Pancreas (tissue), 10 donors: ENCODE data around the gene RAB11A. TPM values are rescaled to one million over a fixed set of nuclear protein-coding genes. Genes with fewer than 3 reads are reported as not detected.

Source experiments
- ATAC-seq, 4 donors: fragments of 200-7000 bp; cut with Tn5 transposase; one replicate each; pipeline versions ENCODE4 v1.8.0 to v1.9.1; 2020; ENCODE audit warnings: mild to moderate bottlenecking in 4 of 4, moderate library complexity in 4 of 4
- DNase-seq, 6 donors: peaks; one replicate each; pipeline ENCODE4 v3.0.0-alpha.2; 2020
- FAIRE-seq: peaks from 2 replicates; lab custom pipeline; 2012; peaks lifted over from hg19 to GRCh38; lab: Jason Lieb, UNC
- H3K27ac ChIP-seq, 4 donors: fragments of 200-600 bp; sonication (generic); 1 replicate in 3 of 4; 2 replicates in 1 of 4; pipeline versions ENCODE4 v1.5.0 to v1.8.0; 2020
- H3K27me3 ChIP-seq, 4 donors: fragments of 200-600 bp; one replicate each; pipeline ENCODE4 v1.8.0; 2021
- H3K36me3 ChIP-seq, 3 donors: fragments of 200-600 bp; sonication (generic) in 1 of 3; one replicate each; pipeline versions ENCODE4 v1.5.0 to v1.8.0; 2020 to 2021
- H3K4me1 ChIP-seq, 3 donors: fragments of 200-600 bp; one replicate each; pipeline ENCODE4 v1.8.0; 2021
- H3K4me3 ChIP-seq, 4 donors: fragments of 200-600 bp; sonication (generic) in 2 of 4; one replicate each; pipeline versions ENCODE4 v1.5.0 to v1.8.0; 2020 to 2021
- H3K9me3 ChIP-seq, 4 donors: fragments of 200-600 bp; one replicate each; pipeline ENCODE4 v1.8.0; 2021
- WGBS, 2 donors: extraction: QIAGEN DNeasy Blood & Tissue Kit; methylation state at CpG; one replicate each; pipeline ENCODE4 v1.1.7; 2013; 5-methylcytosine and 5-hydroxymethylcytosine counted together
- intact Hi-C, 3 donors: fragments of 100-400 bp; cut with DNase I; formaldehyde crosslinking; loops; one replicate each; pipeline versions ENCODE4 v1.11.1 to v1.14.2; 2022
- polyA plus RNA-seq, 2 donors: library from polyadenylated mRNA; stranded (reverse); fragments of 200-250 nt; gene quantifications; one replicate each; pipeline ENCODE4 v1.2.3, GENCODE V29; 2013
- total RNA-seq, 6 donors: library from RNA; stranded (reverse); fragmentation: NEBNext Ultra II Directional in 4 of 6; extraction: Animal tissue kit (Norgen Biotek cat#: 25700) in 4 of 6; gene quantifications; one replicate each; pipeline versions ENCODE4 v1.2.1 to v1.2.4, GENCODE V29; 2021 to 2023
- TF ChIP-seq, protein P1 (sequence below), 4 donors: fragments of 200-600 bp; sonication (generic) in 3 of 4; IDR thresholded peaks; one replicate each; pipeline versions ENCODE4 v1.5.0 to v1.8.0; 2021; ENCODE audit warnings: antibody characterized with exemption in 4 of 4
- donor health status: healthy with polysubstance abuse.
- donor health status: DM: no; HTN: no; CAD: no; lungs with moderate emphysema.
- donor health status: DM: no; HTN: no; CAD: no.
- donor health status: control.
- donor health status: control.
- donor health status: Bipolar disorder and iron deficiency.
- donor health status: DM: yes; HTN: yes; CAD: no.
- donor health status: DM: no; HTN: no; CAD: no.
- donor health status: DM: no; HTN: no; CAD: no.
- donor health status: DM: yes; HTN: yes; CAD: no.

RAB11A gene
- total and polyA plus RNA-seq, 8 donors, result 19.8 to 98.4 (median 62.0) TPM

- 79 to 81% methylated on average over 4 of the region's 4 CpGs for WGBS, 2 donors
- peak overlapping the region in 1 of 4 donors; percentile 87 for H3K27ac ChIP-seq
These were observed 33.8 kb upstream of the RAB11A start for GRCh38 chr15:65835447-65835846.

GRCh38 chr15:65836665-65837064 lies 32.6 kb upstream of the RAB11A start:
- ATAC-seq, result no peak
- no peak for DNase-seq
- TF ChIP-seq, protein P1, sequence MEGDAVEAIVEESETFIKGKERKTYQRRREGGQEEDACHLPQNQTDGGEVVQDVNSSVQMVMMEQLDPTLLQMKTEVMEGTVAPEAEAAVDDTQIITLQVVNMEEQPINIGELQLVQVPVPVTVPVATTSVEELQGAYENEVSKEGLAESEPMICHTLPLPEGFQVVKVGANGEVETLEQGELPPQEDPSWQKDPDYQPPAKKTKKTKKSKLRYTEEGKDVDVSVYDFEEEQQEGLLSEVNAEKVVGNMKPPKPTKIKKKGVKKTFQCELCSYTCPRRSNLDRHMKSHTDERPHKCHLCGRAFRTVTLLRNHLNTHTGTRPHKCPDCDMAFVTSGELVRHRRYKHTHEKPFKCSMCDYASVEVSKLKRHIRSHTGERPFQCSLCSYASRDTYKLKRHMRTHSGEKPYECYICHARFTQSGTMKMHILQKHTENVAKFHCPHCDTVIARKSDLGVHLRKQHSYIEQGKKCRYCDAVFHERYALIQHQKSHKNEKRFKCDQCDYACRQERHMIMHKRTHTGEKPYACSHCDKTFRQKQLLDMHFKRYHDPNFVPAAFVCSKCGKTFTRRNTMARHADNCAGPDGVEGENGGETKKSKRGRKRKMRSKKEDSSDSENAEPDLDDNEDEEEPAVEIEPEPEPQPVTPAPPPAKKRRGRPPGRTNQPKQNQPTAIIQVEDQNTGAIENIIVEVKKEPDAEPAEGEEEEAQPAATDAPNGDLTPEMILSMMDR (IDR thresholded peaks at IDR 0.05), result no peak
- no peak for FAIRE-seq
- peaks cover 15 to 31% (median 22%) of the 10 kb centered on the region in 3 donors for H3K4me1 ChIP-seq
- no peak overlapping the region for H3K27ac ChIP-seq
- intact Hi-C loops, result no loop called here
- H3K36me3 ChIP-seq, result no peaks in the 10 kb centered on the region
- H3K4me3 ChIP-seq, result no peak overlapping the region
- no peaks in the 10 kb centered on the region for H3K27me3 ChIP-seq
- no peaks in the 10 kb centered on the region for H3K9me3 ChIP-seq
- 83 to 86% methylated on average over 4 of the region's 4 CpGs for WGBS, 2 donors

More at GRCh38 chr15:65835447-65835846, 33.8 kb upstream of the RAB11A start:
- intact Hi-C loops, result no loop called here
- H3K4me3 ChIP-seq, result no peak overlapping the region
- FAIRE-seq (no peak), ATAC-seq (no peak), DNase-seq (no peak)
- no peaks in the 10 kb centered on the region for H3K27me3 ChIP-seq
- no peaks in the 10 kb centered on the region for H3K36me3 ChIP-seq
- H3K4me1 ChIP-seq, result peaks cover 18 to 37% (median 24%) of the 10 kb centered on the region in 3 donors
- H3K9me3 ChIP-seq, result no peaks in the 10 kb centered on the region
- TF ChIP-seq, protein P1 (IDR thresholded peaks at IDR 0.05), result no peak

DNA sequence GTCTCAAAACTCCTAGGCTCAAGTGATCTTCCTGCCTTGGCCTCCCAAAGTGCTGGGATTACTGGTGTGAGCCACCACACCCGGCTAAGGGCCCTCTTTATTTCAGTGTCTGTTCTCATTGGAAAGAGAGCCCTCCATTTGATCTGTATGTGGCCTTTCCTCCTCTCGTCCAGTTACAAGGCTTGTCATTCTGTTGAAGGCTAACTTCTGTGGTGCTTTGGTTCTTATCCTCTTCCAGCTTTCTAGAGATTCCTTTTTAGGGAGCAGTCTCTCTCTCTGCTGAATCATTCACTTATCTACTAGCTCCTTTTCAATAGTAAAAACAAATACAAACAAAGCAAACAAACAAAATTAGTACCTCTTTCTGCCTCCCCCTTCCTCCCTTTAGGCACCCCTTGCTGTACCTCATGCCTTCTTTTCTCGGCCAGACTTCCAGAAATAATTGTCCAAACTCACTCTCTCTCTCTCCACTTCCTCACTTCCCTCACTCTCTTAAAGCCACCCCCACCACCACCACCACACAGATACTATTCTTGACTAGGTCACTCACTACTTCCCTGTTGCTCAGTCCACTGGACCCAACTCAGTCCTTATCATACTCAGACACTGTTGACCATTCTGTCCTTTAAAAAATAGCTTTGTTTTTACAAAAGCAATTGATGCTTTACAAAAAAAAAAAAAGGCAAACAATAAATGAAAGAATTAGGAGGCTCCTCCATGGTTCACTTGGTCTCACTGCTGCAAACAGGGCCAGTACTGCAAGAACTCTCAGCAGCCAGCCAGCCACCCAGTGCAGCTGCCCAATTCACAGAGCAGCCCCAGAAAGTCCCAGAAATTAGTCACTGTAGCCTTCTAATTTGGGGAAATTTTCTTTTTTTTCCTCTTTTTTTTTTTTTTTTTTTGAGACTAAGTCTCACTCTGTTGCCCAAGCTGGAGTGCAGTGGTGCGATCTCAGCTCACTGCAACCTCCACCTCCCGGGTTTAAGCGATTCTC lies 31.7 kb upstream of the RAB11A start:
- peak in 1 of 4 donors; percentile 13 for ATAC-seq

DNA sequence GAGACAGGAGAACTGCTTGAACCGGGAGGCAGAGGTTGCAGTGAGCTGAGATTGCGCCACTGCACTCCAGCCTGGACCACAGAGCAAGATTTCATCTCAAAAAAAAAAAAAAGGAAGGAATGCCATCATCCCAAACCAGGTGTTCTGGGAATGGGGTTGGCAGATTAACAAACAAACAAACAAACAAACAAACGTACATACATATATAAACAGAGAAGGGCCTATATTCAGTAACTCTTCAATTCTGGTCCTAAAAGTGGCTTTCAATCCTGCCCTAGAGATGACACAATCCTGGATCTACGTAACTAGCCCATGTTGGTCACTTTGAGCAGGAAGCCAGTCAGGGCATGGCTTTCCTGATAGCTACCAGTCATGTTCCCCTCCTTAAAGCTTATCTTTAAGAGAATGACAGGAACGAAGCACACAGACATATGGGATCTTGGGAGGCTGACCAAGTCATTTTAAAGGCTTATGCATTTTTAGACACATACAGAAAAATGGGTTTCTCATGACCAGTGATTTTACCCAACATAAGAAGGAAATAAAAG lies 29.9 kb upstream of the RAB11A start:
- WGBS, 2 donors, result 86 to 88% methylated on average over 5 of the region's 5 CpGs
- Histone ChIP-seq H3K9me3 (no peaks in the 10 kb centered on the region), H3K4me3 (no peak overlapping the region), H3K27me3 (no peaks in the 10 kb centered on the region), H3K36me3 (no peaks in the 10 kb centered on the region), H3K27ac (no peak overlapping the region), H3K4me1 (peaks cover under 1 to 8% (median under 1%) of the 10 kb centered on the region in 3 donors)
- intact Hi-C loops, result no loop called here
- ATAC-seq (no peak), DNase-seq (no peak), FAIRE-seq (no peak)
- TF ChIP-seq, protein P1 (IDR thresholded peaks at IDR 0.05), result no peak

More for the DNA sequence above, 31.7 kb upstream of the RAB11A start:
- Histone ChIP-seq H3K4me3 (no peak overlapping the region), H3K4me1 (peaks cover 15 to 23% (median 15%) of the 10 kb centered on the region in 3 donors), H3K9me3 (no peaks in the 10 kb centered on the region), H3K27me3 (no peaks in the 10 kb centered on the region), H3K36me3 (no peaks in the 10 kb centered on the region), H3K27ac (no peak overlapping the region)
- TF ChIP-seq, protein P1 (IDR thresholded peaks at IDR 0.05), result no peak
- DNase-seq, result no peak
- WGBS, 2 donors, result 83 to 84% methylated on average over 6 of the region's 6 CpGs
- intact Hi-C loops, result no loop called here
- FAIRE-seq, result no peak
